HG02678 (cell line): Measurements from ENCODE around the gene MAEA.

Experiments
- ATAC-seq: cut with Tn5 transposase; IDR thresholded peaks from one replicate; pipeline ENCODE4 v1.9.1; 2021; ENCODE audit warnings: mild to moderate bottlenecking, moderate library complexity; ENCODE audit not compliant: unreplicated experiment

Gene MAEA

GRCh38 chr4:1349359-1350168 lies 59.9 kb downstream of the MAEA start:
- no peak for ATAC-seq

- ATAC-seq: no peak
These were observed 60.5 kb downstream of the MAEA start for GRCh38 chr4:1350169-1350520.

- ATAC-seq: no peak
These were observed 62.3 kb downstream of the MAEA start for GRCh38 chr4:1351854-1352566.

- no peak for ATAC-seq
These were observed 62.8 kb downstream of the MAEA start for GRCh38 chr4:1352567-1352900.

GRCh38 chr4:1353186-1354055 lies 63.7 kb downstream of the MAEA start:
- ATAC-seq: no peak

- ATAC-seq: no peak
These were observed 64.7 kb downstream of the MAEA start for GRCh38 chr4:1354136-1354982.

- no peak for ATAC-seq
These were observed 65.2 kb downstream of the MAEA start for GRCh38 chr4:1354983-1355275.

- ATAC-seq: no peak
These were observed 65.7 kb downstream of the MAEA start for GRCh38 chr4:1355378-1355777.

- ATAC-seq: no peak
These were observed 66.7 kb downstream of the MAEA start for GRCh38 chr4:1356181-1356998.

- ATAC-seq: no peak
These were observed 67.9 kb downstream of the MAEA start for GRCh38 chr4:1357356-1358248.

GRCh38 chr4:1358421-1359143 lies 68.9 kb downstream of the MAEA start:
- ATAC-seq: no peak

- no peak for ATAC-seq
These were observed 69.4 kb downstream of the MAEA start for GRCh38 chr4:1359144-1359501.

GRCh38 chr4:1359976-1360375 lies 70.3 kb downstream of the MAEA start:
- no peak for ATAC-seq

GRCh38 chr4:1360423-1361283 lies 71.0 kb downstream of the MAEA start:
- ATAC-seq: no peak

GRCh38 chr4:1361431-1361830 lies 71.7 kb downstream of the MAEA start:
- ATAC-seq: no peak

- no peak for ATAC-seq
These were observed 72.4 kb downstream of the MAEA start for GRCh38 chr4:1362046-1362445.

- no peak for ATAC-seq
These were observed 72.8 kb downstream of the MAEA start for GRCh38 chr4:1362521-1362920.

GRCh38 chr4:1363513-1363912 lies 73.8 kb downstream of the MAEA start:
- no peak for ATAC-seq
